Astrocyte of the spinal cord (primary cell): ENCODE measurements around the gene SETBP1.
A peak's percentile ranks its signal among the peaks of the same experiment; 100 is the strongest.

Experiments used
- DNase-seq: peaks from one replicate; pipeline ENCODE4 v3.0.0; 2011; ENCODE audit warnings: low read depth, low spot score
- H3K4me3 ChIP-seq: 2 replicates; pipeline ENCODE4 v1.5.1; 2011; ENCODE audit warnings: low read depth, mild to moderate bottlenecking, low read length, moderate library complexity
- CTCF ChIP-seq: IDR thresholded peaks from 2 replicates; pipeline ENCODE4 v1.5.1; 2012; ENCODE audit warnings: low read depth, mild to moderate bottlenecking, low read length, inconsistent platforms
- in situ Hi-C: cut with HindIII; loops from 2 replicates; pipeline ENCODE4 v1.10.0; 2017; ENCODE audit warnings: low sequenced_read_pairs

SETBP1 gene

GRCh38 chr18:44915661-44916060 lies 235.0 kb downstream of the SETBP1 start:
- no peak for TF ChIP-seq CTCF
- H3K4me3 ChIP-seq, result no peak overlapping the region
- in situ Hi-C loops, result no loop called here
- DNase-seq, result no peak

GRCh38 chr18:44916429-44917207 lies 235.9 kb downstream of the SETBP1 start:
- DNase-seq, result peak; percentile 30
- in situ Hi-C loops, result no loop called here
- H3K4me3 ChIP-seq, result no peak overlapping the region
- no peak for TF ChIP-seq CTCF

- in situ Hi-C loops, result no loop called here
- TF ChIP-seq CTCF, result no peak
- DNase-seq, result peak; percentile 74
- no peak overlapping the region for H3K4me3 ChIP-seq
Observed at GRCh38 chr18:44917216-44918141, 236.8 kb downstream of the SETBP1 start.

GRCh38 chr18:44918142-44918476 lies 237.4 kb downstream of the SETBP1 start:
- TF ChIP-seq CTCF, result no peak
- no peak for DNase-seq
- H3K4me3 ChIP-seq, result no peak overlapping the region
- in situ Hi-C loops, result no loop called here

- in situ Hi-C loops, result no loop called here
- no peak for DNase-seq
- H3K4me3 ChIP-seq, result no peak overlapping the region
- TF ChIP-seq CTCF, result no peak
Observed at GRCh38 chr18:44920441-44920840, 239.8 kb downstream of the SETBP1 start.

- in situ Hi-C loops, result no loop called here
- DNase-seq, result no peak
- H3K4me3 ChIP-seq, result no peak overlapping the region
- TF ChIP-seq CTCF, result no peak
Observed at GRCh38 chr18:44921974-44922373, 241.3 kb downstream of the SETBP1 start.
